HG03064 (cell line): ENCODE measurements around the gene ARF1.

Experiments
- ATAC-seq: cut with Tn5 transposase; IDR thresholded peaks from one replicate; pipeline ENCODE4 v1.9.1; 2021; ENCODE audit warnings: low read depth; ENCODE audit not compliant: unreplicated experiment

The ARF1 gene

DNA sequence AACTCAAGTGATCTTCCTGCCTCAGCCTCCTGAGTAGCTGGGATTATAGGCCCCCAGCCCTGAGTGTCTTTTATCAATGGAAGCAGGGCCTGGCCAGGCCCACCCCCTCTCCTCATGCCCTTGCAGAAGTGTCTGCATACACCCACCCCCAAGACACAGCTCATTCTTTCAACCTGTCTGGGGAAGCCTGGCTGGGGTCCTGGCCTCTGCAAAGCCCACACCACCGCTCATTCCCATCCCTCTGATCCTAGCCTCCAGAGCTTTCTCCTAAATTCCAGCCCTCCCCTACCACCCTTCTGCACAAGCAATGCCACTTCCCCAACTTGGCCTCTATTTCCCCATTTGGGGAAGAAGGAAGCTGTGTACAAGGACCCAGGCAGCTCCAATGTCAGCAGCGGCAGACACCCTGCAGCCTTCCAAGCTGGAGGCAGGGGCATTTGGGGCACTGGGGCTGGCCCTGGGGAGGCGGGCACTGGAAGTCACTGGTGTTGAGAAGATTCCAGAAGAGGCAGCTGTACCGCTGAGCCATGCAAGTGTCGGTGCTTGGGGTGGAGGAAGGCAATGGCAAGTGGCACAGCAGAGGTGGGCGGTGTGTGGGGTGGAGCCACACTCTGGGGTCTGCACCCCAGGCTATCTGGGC, 33.7 kb upstream of the ARF1 start:
- no peak for ATAC-seq

DNA sequence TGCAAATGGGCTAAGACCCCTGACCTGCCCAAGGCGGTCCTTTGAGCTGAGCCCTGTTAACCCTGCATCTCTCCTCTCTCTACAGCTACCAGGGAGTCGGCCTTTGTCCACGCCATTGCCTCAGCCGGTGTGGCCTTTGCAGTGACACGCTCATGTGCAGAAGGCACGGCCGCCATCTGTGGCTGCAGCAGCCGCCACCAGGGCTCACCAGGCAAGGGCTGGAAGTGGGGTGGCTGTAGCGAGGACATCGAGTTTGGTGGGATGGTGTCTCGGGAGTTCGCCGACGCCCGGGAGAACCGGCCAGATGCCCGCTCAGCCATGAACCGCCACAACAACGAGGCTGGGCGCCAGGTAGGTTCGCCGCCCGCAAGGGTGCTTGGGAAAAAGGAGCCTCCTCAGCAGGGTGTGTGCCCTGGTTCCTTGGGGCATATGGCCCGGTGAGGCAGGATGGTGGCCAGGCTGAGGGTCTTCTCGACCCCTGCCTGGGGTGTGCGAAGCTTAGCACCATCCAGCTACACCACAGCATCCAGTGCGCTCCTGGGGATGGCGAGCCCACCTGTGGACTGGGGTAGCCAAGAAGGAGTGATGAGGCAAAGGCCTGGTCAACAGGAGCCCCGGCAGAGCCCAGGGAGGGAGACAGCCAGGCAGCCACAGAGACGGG, 31.8 kb upstream of the ARF1 start:
- ATAC-seq = no peak

DNA sequence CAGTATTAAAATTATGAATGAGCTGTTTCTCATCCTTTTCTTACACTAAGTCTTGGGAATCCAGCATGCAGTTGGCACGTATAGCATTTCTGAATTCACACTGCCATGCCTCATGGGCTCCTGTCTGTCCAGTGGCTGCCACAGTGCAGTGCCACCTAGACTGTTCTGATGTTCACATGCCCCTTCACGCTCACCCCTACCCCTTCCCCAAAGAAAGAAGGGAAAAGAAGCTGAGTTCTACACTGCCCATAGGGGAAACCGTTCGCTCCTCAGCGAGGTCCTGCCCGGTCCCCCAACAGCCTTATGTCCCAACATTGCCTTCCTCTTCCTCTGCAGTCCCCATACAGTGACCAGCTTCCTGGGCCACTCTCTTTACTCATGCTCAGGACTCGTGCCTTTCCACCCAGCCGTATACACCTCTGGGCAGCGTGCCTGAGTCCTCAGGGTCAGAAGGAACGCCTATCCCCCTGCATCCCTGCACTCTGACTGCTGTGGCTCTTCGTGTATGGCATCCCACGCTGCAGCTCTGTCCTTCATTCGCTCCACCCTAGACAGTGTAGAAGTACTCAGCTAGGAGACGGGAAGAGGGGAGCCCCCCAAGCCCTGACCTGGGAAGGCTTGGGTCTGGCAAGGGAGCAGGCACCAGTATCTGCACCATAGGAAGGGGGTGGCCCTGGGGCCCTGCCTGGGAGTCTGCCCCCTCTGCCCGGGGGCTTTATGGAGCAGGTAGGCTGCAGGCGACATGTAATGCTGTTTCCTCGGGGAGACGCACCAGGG, 24.1 kb upstream of the ARF1 start:
- no peak for ATAC-seq

DNA sequence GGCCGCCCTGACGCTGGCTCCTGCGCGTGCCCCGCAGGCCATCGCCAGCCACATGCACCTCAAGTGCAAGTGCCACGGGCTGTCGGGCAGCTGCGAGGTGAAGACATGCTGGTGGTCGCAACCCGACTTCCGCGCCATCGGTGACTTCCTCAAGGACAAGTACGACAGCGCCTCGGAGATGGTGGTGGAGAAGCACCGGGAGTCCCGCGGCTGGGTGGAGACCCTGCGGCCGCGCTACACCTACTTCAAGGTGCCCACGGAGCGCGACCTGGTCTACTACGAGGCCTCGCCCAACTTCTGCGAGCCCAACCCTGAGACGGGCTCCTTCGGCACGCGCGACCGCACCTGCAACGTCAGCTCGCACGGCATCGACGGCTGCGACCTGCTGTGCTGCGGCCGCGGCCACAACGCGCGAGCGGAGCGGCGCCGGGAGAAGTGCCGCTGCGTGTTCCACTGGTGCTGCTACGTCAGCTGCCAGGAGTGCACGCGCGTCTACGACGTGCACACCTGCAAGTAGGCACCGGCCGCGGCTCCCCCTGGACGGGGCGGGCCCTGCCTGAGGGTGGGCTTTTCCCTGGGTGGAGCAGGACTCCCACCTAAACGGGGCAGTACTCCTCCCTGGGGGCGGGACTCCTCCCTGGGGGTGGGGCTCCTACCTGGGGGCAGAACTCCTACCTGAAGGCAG, 23.4 kb upstream of the ARF1 start:
- no peak for ATAC-seq

DNA sequence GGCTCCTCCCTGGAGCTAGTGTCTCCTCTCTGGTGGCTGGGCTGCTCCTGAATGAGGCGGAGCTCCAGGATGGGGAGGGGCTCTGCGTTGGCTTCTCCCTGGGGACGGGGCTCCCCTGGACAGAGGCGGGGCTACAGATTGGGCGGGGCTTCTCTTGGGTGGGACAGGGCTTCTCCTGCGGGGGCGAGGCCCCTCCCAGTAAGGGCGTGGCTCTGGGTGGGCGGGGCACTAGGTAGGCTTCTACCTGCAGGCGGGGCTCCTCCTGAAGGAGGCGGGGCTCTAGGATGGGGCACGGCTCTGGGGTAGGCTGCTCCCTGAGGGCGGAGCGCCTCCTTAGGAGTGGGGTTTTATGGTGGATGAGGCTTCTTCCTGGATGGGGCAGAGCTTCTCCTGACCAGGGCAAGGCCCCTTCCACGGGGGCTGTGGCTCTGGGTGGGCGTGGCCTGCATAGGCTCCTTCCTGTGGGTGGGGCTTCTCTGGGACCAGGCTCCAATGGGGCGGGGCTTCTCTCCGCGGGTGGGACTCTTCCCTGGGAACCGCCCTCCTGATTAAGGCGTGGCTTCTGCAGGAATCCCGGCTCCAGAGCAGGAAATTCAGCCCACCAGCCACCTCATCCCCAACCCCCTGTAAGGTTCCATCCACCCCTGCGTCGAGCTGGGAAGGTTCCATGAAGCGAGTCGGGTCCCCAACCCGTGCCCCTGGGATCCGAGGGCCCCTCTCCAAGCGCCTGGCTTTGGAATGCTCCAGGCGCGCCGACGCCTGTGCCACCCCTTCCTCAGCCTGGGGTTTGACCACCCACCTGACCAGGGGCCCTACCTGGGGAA, 22.7 kb upstream of the ARF1 start:
- no peak for ATAC-seq

DNA sequence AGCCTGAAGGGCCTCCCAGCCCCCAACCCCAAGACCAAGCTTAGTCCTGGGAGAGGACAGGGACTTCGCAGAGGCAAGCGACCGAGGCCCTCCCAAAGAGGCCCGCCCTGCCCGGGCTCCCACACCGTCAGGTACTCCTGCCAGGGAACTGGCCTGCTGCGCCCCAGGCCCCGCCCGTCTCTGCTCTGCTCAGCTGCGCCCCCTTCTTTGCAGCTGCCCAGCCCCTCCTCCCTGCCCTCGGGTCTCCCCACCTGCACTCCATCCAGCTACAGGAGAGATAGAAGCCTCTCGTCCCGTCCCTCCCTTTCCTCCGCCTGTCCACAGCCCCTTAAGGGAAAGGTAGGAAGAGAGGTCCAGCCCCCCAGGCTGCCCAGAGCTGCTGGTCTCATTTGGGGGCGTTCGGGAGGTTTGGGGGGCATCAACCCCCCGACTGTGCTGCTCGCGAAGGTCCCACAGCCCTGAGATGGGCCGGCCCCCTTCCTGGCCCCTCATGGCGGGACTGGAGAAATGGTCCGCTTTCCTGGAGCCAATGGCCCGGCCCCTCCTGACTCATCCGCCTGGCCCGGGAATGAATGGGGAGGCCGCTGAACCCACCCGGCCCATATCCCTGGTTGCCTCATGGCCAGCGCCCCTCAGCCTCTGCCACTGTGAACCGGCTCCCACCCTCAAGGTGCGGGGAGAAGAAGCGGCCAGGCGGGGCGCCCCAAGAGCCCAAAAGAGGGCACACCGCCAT, 21.9 kb upstream of the ARF1 start:
- ATAC-seq = no peak

DNA sequence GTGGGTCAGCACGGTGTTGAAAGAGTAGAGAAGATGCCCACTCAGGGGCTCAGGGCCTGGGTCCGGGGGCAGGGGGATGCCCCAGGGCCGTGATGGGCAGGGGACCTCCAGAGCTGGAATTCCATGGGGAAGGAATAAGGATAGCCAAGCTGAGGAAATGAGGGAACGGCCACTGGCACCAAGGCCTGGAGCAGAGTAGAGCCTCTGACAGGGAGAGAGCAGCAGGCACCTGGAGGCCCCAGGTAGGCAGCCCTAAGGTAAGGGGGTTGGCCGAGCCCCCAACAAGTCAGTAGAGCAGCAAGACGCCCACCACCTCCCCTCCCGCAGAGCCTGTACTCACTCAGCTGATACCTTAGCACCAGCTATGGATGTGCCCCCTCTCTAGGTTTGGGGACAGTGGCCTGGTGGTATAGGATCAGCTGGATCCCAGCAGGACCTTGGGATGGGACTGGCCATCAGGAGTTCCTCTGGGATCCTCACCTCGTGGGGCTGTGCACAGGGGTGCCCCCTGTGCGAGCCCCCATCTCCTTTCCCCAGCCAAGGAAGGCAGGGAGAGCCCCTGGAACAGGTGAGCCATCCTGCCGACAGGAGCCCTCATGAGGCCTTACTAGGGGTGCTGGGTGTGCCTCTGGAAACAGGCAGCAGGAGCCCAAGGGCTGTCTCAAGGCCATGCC, 21.0 kb upstream of the ARF1 start:
- ATAC-seq = no peak

DNA sequence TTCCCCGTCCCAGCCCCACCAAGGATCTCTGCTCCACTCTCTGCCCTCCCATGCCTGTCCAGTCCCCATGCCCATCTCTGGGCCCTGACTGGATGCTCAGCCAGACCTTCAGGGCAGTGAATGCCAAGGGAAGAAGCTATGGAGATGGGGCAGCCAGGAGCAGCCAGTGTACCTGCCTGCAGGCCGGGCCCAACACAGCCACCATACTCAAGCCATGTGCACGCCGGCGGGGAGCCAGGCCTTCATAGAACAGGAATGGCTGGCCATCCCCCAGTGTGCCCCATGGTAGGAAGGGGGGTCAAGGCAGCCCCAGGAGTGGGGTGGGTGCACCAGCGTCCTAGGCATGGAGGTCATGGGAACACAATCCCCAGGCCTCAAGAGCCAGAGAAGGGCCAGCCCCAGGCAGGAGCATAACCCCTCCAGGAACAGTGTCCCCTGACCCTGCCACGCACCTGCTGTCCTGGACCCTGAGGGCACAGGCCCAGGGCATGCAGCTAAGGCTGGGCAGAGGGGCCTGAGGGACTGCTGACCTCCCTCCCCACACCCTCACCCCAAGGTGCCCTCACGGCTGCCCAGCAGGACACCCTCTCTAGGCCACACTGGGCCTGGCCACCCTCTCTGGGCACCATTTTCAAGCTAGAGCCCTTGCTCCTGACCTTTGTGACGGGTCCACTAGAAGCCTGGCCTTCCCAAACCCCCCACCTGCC, 20.3 kb upstream of the ARF1 start:
- no peak for ATAC-seq

DNA sequence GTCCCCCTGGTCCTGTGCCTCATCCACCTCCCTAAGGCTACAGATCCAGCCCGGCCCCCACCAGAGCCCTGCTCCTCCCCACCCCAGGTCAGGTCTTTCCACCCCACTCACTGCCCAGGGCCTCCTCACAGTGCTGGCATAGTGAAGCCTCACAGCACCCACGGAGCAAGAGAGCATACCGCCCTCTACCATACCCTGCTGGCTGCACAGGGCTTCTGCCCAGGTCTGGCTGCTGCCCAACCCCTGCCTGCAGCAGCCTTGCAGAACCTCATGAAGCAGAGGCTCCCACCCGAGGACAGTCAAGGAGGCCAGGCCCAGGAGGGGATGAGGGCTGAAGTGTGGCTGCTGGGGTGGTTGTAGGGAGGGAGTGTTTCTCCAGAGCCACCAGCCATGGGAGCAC, 19.7 kb upstream of the ARF1 start:
- ATAC-seq = no peak

DNA sequence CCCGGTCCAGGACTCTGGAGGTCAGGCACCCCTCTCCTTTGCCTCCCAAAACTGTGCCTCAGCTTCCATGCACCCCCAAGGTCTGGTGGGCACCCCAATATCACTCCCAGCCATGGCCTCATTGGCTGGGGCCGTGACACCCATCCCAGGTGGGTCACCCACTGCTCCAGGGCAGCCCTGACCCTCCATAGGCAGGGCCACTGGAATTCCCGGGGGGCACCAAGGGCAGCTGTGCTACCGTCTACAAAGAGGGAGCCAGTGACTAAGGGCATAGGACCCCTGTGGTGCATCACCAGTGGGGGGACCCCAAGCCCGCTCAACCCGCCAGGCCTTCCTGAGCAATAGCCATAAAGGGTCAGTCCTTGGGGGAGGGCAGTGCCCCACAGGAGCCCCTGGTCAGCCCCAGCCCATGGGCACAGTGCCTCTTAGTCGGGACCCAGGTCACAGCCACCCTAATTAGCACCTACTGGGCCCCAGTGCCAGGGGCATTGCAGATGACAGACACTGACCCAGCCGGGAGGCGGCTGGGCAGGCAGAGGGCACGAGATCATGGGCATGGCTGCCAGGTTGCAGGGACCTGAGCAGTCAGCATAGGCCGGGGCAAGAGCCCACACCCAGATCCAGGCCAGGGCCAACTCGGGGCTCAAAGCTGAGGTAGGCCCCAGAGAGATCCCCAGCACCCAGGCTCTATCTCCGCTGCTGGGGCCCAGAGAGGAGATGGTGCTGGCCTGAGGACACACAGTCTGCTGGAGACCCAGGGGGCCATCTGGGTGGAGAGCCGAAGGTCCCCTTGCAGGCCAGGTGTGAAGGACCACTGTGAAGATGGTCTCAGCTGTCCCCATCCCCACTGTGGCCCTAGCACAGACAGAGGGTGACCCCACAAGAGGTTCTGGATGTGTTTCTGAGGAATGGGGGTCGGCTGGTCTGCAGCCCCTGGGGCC, 19.0 kb upstream of the ARF1 start:
- no peak for ATAC-seq

DNA sequence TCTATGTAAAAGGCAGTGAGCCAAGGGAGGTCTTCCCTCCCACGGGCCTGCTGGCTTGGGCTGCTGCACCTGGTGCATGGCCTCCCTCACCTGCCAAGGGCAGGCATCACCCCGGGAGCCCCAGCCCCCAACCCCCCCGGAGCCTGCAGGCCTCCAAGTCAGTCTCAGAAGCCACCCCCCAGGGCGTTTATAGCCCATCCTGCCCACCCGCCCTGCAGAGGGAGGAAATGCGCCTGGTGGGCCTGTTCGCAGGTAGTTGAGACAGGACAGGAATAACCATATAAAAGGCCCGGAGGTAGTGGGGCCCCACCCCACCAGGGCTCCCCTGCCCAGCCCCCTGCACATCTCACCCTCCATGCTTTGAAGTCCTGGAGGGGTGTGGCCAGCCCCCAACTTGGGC, 18.2 kb upstream of the ARF1 start:
- ATAC-seq = no peak

DNA sequence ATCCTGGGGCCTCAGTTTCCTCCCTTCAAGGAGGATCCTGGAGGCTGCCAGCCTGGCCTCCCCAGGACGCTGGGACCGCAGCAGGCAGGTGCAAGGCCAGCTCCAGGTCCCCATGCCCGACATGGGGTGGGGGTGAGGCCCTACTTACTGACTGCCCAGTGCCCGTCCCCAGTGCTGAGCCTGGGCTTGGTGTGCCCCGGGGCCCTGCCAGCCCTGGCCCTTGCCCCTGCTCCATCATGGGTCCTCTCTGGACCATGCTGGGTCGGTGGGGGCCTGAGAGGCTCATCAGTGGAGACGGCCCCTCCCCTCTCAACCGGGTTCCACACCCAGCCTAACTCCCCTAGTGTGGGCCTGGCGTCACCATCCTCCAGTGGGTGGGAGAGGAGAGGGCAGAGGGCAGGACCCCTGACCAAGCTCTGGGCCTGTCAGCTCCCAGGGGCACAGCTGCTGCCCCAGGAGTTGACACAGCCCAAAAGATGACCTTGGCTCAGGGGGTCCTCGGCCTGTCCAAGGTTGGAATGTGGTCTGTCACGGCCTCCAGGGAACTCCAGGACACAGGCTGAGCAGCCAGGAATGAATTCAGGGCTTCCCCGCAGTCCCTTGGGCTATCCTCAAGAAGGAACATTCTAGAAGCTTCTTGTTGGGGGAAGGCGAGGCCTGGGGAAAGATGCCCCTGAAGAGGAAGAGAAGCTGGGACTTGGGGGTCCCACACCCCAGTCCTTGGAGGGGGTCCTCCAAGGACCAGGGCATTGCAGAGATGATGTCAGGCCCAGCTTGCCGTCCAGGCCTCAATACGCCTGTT, 17.6 kb upstream of the ARF1 start:
- ATAC-seq = no peak

DNA sequence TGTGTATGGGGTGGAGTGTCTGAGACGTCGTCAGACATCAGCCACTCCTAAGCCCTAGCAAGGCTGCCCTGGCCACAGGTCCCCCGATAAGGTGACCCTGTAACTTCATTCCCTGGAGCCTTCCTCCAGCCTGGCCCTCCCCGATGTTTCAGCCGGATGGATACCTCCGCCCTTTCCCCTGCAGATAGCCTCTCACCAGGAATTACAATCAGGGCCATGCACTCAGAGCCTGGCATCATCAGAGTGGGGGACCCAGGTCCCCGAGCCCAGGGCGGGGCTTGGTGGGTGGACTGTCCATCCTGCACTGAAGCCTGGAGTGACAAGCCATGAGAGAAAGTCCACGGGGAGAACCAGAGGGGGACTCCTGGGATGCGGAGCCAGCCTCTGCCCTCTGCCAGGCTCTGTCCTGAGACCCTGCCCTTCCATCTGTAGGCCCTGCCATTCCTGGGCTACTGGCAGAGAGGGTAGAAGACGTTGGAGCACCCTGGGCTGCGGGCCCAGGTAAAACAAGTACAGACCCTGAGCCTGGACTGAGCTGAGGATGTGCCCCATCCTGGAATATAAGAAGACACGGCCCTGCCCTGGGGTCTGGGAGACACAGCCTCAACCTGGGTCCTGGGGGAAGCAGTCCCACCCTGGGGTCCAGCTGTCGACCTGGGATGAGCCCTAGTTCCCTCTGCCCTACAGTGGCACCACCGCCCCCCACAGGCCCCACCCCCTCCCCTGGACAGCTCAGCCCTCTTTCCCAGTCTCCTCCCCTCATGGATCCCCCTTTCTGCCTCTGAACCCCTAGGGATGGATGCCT, 16.8 kb upstream of the ARF1 start:
- no peak for ATAC-seq

DNA sequence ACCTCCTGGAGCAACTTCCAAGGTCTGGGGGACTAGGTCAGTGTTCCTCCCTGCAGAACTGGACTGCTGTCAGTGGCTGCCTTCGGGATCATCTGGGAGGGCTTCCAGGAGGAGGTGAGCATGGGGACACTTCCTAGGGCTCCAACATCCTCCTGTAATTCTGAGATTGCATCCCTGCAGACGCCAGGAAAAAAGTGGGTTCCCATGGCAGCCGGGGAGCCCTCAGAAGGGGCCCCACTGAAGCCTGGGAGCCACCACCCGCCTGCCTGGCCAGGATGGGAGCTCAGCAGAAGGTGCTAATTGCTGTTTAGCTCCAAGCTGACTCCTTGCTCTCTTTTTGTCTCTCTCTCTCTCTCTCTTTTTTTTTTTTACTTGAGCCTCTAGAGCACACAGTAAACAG, 16.1 kb upstream of the ARF1 start:
- no peak for ATAC-seq

DNA sequence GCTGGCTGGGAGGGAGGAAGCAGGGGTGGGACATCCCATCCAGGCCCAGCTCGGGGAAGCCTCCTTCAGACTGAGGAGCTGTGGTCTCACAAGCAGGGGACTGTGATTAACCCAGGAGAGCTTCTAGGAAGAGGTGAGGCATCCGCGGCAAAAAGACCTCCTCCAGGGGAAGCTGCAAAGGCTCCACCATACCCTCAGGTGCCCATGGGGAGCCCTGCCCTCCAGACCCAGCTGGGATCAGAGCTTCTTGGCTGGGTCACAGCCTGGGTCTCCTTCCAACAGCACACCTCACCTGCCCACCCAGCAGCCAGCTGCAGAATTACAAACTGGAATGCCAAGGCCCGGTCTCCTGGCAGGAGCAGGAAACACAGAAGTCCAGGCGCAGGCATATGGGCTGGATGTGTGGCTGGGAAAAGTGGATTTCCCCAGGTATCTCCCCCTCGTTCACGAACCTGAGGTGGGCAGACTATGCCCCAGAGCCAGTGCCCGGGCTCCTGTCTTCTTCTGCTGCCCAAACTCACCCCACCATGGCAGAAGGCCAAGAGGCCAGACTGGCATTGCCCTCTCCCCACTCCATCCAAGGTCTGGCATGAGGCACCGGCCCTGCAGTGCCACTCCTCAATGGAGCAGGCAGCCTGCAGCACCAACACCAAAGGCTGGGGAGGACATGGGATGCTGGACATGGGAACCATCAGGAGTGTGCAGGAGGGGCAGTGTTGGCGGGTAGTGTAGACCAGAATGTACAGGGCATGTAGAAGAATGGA, 15.4 kb upstream of the ARF1 start:
- ATAC-seq = no peak
